Transverse colon (tissue), 4 donors: ENCODE results near the gene TOR4A. TPM values are rescaled to one million over a fixed set of nuclear protein-coding genes. Genes with fewer than 3 reads are reported as not detected.
"Not testable (repeated sequence)": the region's sequence is repeated elsewhere in the genome, so short reads cannot be mapped to it uniquely, and the experiment has no call there.

Source experiments
- DNase-seq: peaks from one replicate; pipeline ENCODE4 v3.0.0-alpha.2; 2019
- H3K27ac ChIP-seq, 4 donors: fragments of 200-600 bp; sonication (generic); 2 replicates each; pipeline ENCODE4 v1.5.1; 2016 to 2018; ENCODE audit warnings: inconsistent platforms in 4 of 4
- H3K27me3 ChIP-seq: fragments of 200-600 bp; sonication (generic); 2 replicates; pipeline ENCODE4 v1.5.1; 2017; ENCODE audit warnings: inconsistent platforms
- H3K36me3 ChIP-seq, 4 donors: fragments of 200-600 bp; sonication (generic); 2 replicates each; pipeline ENCODE4 v1.5.1; 2017 to 2019; ENCODE audit warnings: inconsistent platforms in 4 of 4
- H3K4me1 ChIP-seq, 4 donors: fragments of 200-600 bp; sonication (generic); 2 replicates each; pipeline ENCODE4 v1.5.1; 2017 to 2020; ENCODE audit warnings: inconsistent platforms in 4 of 4
- H3K4me3 ChIP-seq, 4 donors: fragments of 200-600 bp; sonication (generic); 1 replicate in 1 of 4; 2 replicates in 3 of 4; pipeline versions ENCODE4 v1.5.1 to v1.6.1; 2017 to 2019; ENCODE audit warnings: inconsistent platforms in 4 of 4
- H3K9me3 ChIP-seq, 2 donors: fragments of 200-600 bp; sonication (generic); 2 replicates each; pipeline ENCODE4 v1.5.1; 2017 to 2019; ENCODE audit warnings: inconsistent platforms in 2 of 2
- EP300 ChIP-seq: sonication (generic); formaldehyde crosslinking; IDR thresholded peaks from one replicate; pipeline ENCODE4 v1.6.1; 2017; ENCODE audit warnings: antibody characterized with exemption, low read depth
- POLR2A ChIP-seq: fragments of 450-650 bp; IDR thresholded peaks from one replicate; pipeline ENCODE4 v1.6.1; 2016; ENCODE audit warnings: antibody characterized with exemption, mild to moderate bottlenecking, moderate library complexity
- POLR2AphosphoS5 ChIP-seq, 3 donors: sonication (generic); formaldehyde crosslinking; IDR thresholded peaks; one replicate each; pipeline ENCODE4 v1.6.1; 2016; ENCODE audit warnings: antibody characterized with exemption in 3 of 3
- WGBS, 2 donors: methylation state at CpG; one replicate each; pipeline ENCODE4 v1.1.5; 2018; ENCODE audit warnings: low coverage in 1 of 2; 5-methylcytosine and 5-hydroxymethylcytosine counted together
- in situ Hi-C, 4 donors: fragments of 200-750 bp; cut with MboI; loops; one replicate each; pipeline versions ENCODE4 v1.15.0 to v1.15.1; 2017; ENCODE audit warnings: low sequenced_read_pairs in 3 of 4, low pct_ligation_motif_present in 1 of 4, low pct_unique_long_range_greater_than_20kb in 1 of 4
- intact Hi-C: fragments of 100-400 bp; cut with DNase I; formaldehyde crosslinking; loops from one replicate; pipeline ENCODE4 v1.15.1; 2023; ENCODE audit warnings: low total_unique reads
- total RNA-seq, 4 donors: library from RNA; depleted of rRNA; stranded (reverse); fragments of >200 nt; gene quantifications; one replicate each; pipeline ENCODE4 v1.1.0, GENCODE V29; 2016
- TF ChIP-seq, protein P1 (sequence below), 5 experiments: fragments of 200-600 bp in 3 of 5; fragments of 450-650 bp in 2 of 5; sonication (generic) in 3 of 5; IDR thresholded peaks; 1 replicate in 2 of 5; 2 replicates in 3 of 5; pipeline ENCODE4 v1.5.1; 2016 to 2017; ENCODE audit warnings: antibody characterized with exemption in 5 of 5, inconsistent platforms in 3 of 5, mild to moderate bottlenecking in 2 of 5, moderate library complexity in 1 of 5

TOR4A gene
- total RNA-seq, 4 donors from 2014 or later = 49.2 to 121 (median 71.7) TPM

- peak overlapping the region; percentile 90 to 98 (median 96) for H3K4me3 ChIP-seq
- DNase-seq = peak; percentile 60
- H3K9me3 ChIP-seq = no peaks in the 10 kb centered on the region
- no peaks in the 10 kb centered on the region for H3K27me3 ChIP-seq
- in situ Hi-C loops = no loop called here
- H3K27ac ChIP-seq = peak overlapping the region; percentile 88 to 91 (median 89)
- intact Hi-C loops = no loop called here
- H3K36me3 ChIP-seq = peaks cover 0 to 7% (median 3%) of the 10 kb centered on the region in 4 donors
- WGBS, 2 donors = 1% methylated on average over 45 of the region's 51 CpGs; no CpG with 5 or more reads in 1 of the 2 donors
- H3K4me1 ChIP-seq = peaks cover 21 to 31% (median 24%) of the 10 kb centered on the region in 4 donors
- TF ChIP-seq POLR2AphosphoS5 (IDR thresholded peaks at IDR 0.05) = no peak
- TF ChIP-seq, protein P1, sequence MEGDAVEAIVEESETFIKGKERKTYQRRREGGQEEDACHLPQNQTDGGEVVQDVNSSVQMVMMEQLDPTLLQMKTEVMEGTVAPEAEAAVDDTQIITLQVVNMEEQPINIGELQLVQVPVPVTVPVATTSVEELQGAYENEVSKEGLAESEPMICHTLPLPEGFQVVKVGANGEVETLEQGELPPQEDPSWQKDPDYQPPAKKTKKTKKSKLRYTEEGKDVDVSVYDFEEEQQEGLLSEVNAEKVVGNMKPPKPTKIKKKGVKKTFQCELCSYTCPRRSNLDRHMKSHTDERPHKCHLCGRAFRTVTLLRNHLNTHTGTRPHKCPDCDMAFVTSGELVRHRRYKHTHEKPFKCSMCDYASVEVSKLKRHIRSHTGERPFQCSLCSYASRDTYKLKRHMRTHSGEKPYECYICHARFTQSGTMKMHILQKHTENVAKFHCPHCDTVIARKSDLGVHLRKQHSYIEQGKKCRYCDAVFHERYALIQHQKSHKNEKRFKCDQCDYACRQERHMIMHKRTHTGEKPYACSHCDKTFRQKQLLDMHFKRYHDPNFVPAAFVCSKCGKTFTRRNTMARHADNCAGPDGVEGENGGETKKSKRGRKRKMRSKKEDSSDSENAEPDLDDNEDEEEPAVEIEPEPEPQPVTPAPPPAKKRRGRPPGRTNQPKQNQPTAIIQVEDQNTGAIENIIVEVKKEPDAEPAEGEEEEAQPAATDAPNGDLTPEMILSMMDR (IDR thresholded peaks at IDR 0.05) = no peak
- TF ChIP-seq EP300 = no peak
- TF ChIP-seq POLR2A = peak; percentile 6
Measured at GRCh38 chr9:137255448-137256114, 21.9 kb upstream of the TOR4A start.

GRCh38 chr9:137256362-137256761 lies 21.2 kb upstream of the TOR4A start:
- no peak for DNase-seq
- intact Hi-C loops = no loop called here
- Histone ChIP-seq H3K27ac (peak overlapping the region in 1 of 4 donors; percentile 90), H3K9me3 (no peaks in the 10 kb centered on the region), H3K36me3 (peaks cover 0 to 7% (median 3%) of the 10 kb centered on the region in 4 donors), H3K27me3 (no peaks in the 10 kb centered on the region), H3K4me3 (peak overlapping the region in 2 of 4 donors; percentile 93 to 98), H3K4me1 (peaks cover 21 to 31% (median 24%) of the 10 kb centered on the region in 4 donors)
- 82% methylated on average over 15 of the region's 15 CpGs; no CpG with 5 or more reads in 1 of the 2 donors for WGBS, 2 donors
- in situ Hi-C loops = no loop called here
- TF ChIP-seq EP300 (no peak), POLR2A (no peak), POLR2AphosphoS5 (IDR thresholded peaks at IDR 0.05) (no peak)
- TF ChIP-seq, protein P1 (IDR thresholded peaks at IDR 0.05) = no peak

DNA sequence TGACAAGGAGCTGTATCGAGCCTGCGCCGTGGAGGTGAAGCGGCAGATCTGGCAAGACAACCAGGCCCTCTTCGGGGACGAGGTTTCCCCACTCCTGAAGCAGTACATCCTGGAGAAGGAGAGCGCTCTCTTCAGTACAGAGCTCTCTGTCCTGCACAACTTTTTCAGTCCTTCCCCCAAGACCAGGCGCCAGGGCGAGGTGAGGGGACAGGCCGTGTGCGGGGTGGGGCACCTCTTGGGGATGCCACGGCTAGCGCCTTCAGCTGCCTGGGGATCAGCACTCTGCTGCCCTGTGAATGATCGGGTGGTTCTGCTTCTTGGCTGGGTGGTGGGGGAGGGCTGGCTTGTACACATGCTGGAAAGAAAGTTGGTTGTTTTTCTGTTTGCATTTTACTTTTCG lies 20.7 kb upstream of the TOR4A start:
- 89 to 93% methylated on average over 3 to 15 of the region's 15 CpGs for WGBS, 2 donors

DNA sequence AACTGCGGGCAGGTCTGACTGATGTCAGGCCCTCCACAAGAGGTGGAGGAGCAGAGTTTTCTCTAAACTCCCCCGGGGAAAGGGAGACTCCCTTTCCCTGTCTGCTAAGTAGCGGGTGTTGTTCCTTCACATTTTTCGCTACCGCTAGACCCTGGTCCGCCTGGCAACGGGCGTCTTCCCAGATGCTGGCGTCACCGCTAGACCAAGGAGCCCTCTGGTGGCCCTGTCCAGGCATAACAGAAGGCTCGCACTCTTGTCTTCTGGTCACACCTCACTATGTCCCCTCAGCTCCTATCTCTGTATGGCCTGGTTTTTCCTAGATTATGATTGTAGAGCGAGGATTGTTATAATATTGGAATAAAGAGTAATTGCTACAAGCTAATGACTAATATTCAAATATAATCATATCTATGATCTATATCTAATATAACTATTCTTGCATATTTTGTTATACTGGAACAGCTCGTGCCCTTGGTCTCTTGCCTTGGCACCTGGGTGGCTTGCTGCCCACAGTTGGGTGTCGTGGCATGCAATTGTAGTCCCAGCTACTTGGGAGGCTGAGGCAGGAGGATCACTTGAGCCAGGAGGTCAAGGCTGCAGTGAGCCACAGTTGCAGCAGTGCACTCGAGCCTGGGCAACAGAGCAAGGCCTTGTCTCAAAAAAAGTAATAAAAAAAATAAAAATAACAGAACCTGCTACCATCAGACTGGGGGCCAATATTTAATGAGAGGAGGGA lies 15.2 kb upstream of the TOR4A start:
- H3K4me1 ChIP-seq, DNase-seq, H3K4me3 ChIP-seq, H3K9me3 ChIP-seq, H3K27me3 ChIP-seq, intact Hi-C loops, H3K27ac ChIP-seq, in situ Hi-C loops: not testable (repeated sequence)
- peaks cover 0 to 29% (median 8%) of the 10 kb centered on the region in 4 donors for H3K36me3 ChIP-seq
- WGBS, 2 donors = 46 to 87% methylated on average over 3 to 10 of the region's 15 CpGs
- TF ChIP-seq, protein P1 (IDR thresholded peaks at IDR 0.05) = peak; percentile 36 to 64 (median 54)

More for the DNA sequence above, 20.7 kb upstream of the TOR4A start:
- no peak overlapping the region for H3K27ac ChIP-seq
- TF ChIP-seq EP300 (no peak), POLR2AphosphoS5 (IDR thresholded peaks at IDR 0.05) (no peak), POLR2A (no peak)
- TF ChIP-seq, protein P1 (IDR thresholded peaks at IDR 0.05) = no peak
- DNase-seq = no peak
- H3K4me1 ChIP-seq = peaks cover 21 to 31% (median 24%) of the 10 kb centered on the region in 4 donors
- no peaks in the 10 kb centered on the region for H3K9me3 ChIP-seq
- intact Hi-C loops = no loop called here
- H3K4me3 ChIP-seq = peak overlapping the region in 1 of 4 donors; percentile 98
- in situ Hi-C loops = no loop called here
- peaks cover 0 to 7% (median 3%) of the 10 kb centered on the region in 4 donors for H3K36me3 ChIP-seq
- H3K27me3 ChIP-seq = no peaks in the 10 kb centered on the region
